Kasumi-1 (cell line): ENCODE results near the gene SLC26A6.

Experiments
- DNase-seq, 2 experiments: peaks; one replicate each; lab custom pipeline; 2025; lab: John Stamatoyannopoulos, UW

SLC26A6 gene

DNA sequence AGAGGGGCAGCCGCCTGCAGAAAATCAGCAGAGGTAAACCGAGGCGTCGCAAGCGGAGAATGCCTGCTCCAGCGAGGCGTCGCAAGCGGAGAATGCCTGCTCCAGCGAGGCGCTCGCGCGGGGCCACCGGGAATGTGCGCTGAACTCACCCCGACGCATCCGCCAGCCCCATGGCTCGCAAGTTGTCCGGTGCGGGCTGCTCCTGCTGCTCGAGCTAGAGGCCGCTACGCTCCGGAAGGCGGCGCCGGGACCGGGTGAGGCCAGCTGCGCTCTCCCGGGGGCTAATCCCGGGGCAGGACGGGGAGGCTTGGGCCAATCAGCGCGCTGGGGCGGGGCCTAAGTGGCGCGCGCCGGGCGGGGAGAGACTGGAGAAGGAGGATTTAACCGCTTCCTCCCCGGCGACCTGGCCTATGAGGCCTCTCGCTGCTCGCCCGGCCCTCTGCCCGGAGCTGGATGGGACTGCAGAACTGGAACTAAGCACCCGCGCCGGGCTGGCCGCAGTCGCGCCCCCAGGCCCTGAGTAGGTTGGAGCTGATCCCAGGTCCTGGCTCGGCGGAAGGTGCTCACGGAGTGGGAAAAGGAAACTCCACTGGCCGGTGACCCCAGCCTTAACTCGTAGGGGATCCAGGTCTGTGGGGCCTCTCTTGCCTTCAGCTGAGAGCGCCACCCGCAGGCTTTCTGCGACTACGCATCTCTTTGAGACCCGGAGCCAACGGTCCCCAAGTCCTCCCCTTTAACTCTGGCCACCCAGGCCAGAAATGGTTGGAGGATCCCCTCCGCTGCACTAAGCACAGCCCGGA, at the start of gene SLC26A6:
SLC26A6 (minus strand) TSS at position 240 of the 800 bp plus-strand sequence; CDS start at position 172, 68 bp downstream.
- peak; percentile 93 to 94 for DNase-seq

GRCh38 chr3:48684480-48685143, 49.4 kb upstream of the SLC26A6 start:
- DNase-seq = peak; percentile 50 to 74

DNA sequence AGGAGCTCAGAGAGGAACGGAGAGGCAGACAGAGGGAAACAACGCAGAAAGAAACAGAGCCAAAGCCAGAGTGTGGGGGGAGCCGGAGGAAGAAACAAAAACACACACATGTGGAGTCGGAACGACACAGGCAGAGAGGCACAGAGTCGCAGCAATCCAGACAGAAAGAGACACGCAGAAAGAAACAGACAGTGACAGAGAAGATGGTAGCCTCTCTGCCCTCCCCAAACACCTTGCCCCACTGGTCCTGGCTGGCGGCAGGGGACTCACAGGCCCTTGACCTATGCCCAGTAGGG, 48.7 kb upstream of the SLC26A6 start:
- no peak for DNase-seq

DNA sequence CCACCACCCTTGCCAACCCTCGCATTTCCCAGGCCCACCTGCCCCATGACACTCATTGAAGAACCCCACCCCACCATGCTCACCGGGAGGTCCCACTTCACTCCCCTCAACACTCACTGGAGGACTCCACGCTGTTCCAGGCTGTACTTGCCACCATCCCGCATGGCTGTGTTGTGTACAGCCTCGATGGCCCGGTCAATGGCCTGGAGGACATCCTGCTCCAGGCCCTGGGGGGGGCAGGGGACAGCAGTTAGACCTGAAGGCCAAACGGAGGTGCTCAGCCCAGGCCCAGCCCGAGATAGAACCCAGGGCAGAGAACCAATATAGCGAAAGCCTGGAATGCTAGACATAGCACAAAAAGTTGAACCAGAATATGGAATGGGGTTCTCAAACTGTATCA, 47.5 kb upstream of the SLC26A6 start:
- DNase-seq = no peak

DNA sequence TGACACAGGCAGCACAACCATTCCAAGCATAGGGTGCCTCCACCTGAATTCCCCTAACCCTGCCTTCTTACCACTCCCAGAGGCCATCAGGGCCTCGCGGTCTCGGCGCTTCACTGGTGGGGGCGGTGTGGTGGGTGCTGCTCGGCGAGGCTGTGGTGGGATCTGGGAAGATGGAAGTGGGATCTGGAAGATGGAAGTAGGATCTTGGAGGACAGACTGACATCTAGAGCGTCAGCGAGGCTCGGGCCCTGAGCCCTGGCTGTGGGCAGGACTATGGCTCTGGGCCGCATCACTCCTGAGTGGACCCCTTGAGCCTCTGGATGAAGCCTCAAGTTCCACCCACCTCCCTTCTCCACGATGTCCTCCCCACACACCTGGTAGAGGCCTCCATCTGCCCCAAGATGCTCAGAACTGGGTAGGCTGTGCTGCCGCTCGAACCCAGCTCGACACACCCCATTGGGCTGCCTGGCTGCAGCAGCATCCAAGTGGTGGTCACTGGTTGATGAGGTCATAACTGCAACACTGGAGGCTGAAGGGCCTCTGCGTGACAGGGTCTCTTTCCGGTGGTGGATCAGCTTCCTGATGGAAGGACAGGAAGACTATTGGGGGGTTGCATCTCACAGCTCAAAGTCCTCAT, 46.8 kb upstream of the SLC26A6 start:
- no peak for DNase-seq

GRCh38 chr3:48681541-48681880, 46.2 kb upstream of the SLC26A6 start:
- DNase-seq = no peak

- DNase-seq = no peak
Measured at GRCh38 chr3:48680811-48681540, 45.7 kb upstream of the SLC26A6 start.

- DNase-seq = peak; percentile 61 to 66
Measured at GRCh38 chr3:48679411-48680391, 44.4 kb upstream of the SLC26A6 start.

DNA sequence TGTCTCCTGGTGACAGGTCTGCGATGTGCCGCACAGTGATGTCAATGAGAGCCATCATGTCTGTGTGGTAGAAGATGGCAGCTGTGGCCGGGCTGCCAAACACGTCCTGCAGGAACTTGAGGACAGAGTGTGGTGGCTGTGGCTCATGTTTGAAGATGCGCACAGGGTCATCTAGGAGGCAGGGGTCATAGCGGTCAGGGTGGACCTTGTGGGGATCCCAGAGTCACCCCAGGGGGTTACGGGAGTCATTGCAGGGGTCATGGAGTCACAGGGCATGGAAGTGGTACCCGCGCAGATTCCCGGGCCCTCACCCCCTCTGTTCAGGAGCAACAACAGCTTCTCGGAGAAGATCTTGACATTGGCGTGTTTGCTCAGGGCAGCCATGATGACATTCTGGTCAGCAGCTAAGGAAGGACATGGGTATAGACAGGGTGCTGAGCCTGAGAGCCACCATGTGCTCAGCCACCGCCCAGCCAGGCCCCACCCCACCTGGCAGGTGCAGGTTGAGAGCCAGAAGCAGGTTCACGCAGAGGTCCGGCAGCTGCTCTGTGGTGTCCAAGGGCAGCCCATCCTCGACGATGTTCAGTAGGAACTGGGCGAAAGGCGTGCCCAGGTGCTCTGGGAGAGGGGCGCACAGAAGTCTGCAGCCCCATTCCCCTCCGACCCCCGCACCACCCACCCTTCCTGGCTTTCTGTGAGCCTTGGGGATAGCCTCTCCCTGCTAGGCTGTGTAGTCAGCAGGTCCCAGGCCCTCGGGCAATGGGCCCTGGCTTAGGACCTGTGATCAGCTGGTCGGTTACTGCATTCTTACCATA, 43.5 kb upstream of the SLC26A6 start:
- no peak for DNase-seq

DNA sequence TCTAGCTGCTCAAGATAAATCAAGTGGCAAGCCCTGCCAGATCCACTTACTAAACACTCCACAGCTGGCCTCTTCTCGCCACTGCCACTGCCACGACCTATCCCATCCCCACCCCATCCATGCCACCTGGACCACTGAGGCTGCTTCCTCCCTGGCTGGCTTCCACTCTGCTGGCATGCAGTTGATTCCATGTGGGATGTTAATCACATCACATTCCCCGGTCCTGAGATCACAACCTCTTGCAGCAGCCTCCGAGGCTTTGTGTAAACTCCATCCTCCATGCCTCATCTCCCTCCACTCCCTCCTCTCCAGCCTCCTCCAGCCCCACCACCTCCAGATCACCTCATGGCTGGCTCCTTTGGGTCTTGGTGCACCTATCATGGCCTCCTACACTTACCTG, 42.8 kb upstream of the SLC26A6 start:
- DNase-seq = no peak

DNA sequence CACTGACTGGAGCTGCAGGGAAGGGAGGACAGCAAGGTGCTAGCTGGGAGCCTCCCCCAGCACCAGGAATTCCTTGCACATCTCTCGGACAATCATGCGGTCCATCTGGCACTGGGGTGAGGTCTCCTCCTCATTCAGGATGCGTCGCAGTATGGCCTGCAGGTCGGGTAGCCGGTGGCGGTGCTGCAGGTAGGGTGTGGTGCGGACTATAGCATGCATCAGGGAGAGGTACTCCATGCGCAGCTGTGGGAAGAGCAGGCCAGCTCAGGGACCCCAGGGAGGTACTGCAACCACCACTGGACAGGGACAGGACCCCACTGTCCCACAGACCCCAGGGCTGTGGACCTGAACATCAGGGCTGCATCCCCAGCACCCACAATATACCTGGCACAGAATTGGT, 39.2 kb upstream of the SLC26A6 start:
- no peak for DNase-seq

DNA sequence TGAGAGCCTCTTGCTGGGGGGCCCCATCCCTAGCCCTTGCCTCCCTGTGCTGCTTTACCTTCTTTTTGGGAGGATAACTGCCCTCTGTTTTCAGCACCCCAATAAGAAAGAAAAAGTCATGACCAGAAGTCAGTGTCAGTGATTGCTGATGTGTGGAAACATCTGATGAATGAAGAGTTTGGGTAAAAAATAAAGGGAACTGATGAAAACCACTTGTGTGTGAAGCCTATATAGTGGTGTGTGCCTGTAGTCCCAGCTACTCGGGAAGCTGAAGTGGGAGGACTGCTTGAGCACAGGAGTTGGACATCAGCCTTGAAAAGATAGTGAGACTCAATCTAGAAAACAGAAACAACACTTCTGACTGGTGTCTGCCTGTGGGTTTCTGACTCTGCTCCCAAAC, 37.3 kb upstream of the SLC26A6 start:
- no peak for DNase-seq

GRCh38 chr3:48664929-48665328, 29.7 kb upstream of the SLC26A6 start:
- DNase-seq = no peak

GRCh38 chr3:48664313-48664644, 29.0 kb upstream of the SLC26A6 start:
- DNase-seq = no peak

DNA sequence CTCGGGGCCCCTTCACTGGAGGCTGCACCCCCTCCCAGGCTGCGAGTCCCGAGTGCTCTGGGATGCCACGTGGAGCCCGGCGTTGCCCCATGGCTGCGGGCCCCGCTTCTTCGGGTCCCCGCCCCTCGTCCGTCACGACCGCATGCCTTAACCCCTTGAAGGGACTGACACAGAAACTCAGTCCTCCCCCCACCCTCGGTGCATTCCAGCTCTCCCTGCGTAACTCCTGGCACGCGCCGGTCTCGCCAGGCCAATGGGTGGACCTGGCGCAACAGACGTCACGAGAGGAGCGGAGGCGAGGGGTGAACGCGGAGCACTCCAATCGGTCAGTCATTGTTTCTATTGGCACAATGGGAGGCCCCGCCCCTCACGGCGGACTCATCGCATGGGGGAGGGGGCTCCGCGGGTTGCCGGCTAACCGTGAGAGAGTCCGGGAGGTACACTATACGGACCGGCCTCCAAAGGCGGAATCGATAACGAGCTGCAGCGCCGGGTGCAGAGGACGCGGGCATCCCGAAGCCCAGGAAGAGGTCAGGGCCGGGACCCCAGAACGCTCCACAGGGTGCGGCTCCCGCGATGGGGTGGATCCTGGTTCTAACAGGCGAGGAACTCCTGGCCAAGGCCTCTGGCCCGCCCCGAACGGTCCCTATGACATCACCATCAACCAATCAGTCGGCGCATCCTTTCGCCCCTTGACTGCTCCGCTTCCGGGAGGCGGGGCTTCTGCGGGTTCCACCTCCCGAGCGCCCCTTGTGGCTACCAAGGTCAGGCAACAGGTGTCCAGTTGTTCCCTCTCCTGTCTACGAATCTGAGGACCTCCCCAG, 28.4 kb upstream of the SLC26A6 start:
- peak; percentile 93 for DNase-seq

DNA sequence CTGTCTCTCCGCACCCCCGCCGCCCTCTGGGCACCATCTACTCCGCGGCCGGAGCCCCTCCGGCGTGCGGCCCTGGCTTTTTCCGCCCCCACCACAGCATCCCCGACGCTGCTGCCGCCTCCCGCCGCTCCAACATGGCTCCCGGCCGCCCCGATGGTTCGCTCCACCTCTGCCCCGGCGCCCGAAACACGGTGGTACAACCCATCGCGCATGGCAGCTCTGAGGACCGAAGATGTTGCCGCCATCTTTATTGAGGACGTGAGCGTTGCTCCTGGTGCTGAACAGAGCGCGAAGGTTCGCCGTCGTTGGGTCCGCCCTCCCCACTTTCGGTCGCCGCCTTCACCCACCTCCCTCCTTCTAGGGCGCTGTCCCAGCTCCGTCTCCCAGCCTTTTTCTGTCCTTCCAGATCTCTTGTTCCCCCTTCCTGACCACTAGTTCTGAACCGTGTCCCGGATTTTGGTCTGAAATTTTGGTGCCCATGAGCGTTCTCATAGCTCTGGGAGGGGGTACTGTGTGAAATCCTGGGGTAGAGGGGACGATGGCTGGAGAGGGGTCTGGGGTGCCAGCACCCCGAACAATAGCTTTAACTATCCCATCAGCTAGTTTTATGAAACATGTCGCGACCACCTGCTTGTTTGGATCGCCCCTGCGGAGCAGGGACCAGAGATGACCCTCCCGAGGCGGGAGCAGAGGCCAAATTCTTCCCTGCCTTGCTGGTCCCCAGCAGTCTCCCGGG, 27.7 kb upstream of the SLC26A6 start, which contains the start of gene CELSR3:
CELSR3 (minus strand) TSS at position 134 of the 736 bp plus-strand sequence. CDS start 252 bp downstream, outside the sequence.
- no peak for DNase-seq

- no peak for DNase-seq
Measured at GRCh38 chr3:48662145-48662752, 27.0 kb upstream of the SLC26A6 start.

GRCh38 chr3:48661501-48662144, 26.4 kb upstream of the SLC26A6 start:
- peak; percentile 58 for DNase-seq
